ENCODE measurements around the gene RHOBTB1.

Gene RHOBTB1

GRCh38 chr10:60865198-60865783 lies 78.7 kb downstream of the RHOBTB1 start:
- WGBS (ENCODE audit: extremely low coverage, insufficient coverage, insufficient read length): no CpG with 5 or more reads among the region's 2 CpGs
- H3K9me3 ChIP-seq (ENCODE audit: insufficient read depth, low read depth, low read length): no peaks in the 10 kb centered on the region
- peaks cover 0 to 4% of the 10 kb centered on the region in 2 experiments for H3K4me1 ChIP-seq (ENCODE audit: control insufficient read depth in 1 of 2, insufficient read depth in 2 of 2, low read length in 2 of 2)

GRCh38 chr10:60863796-60864195 lies 80.2 kb downstream of the RHOBTB1 start:
- Histone ChIP-seq H2BK120ac (ENCODE audit: insufficient read depth, low read length, poor library complexity) (no peak overlapping the region), H3K79me2 (ENCODE audit: control insufficient read depth, insufficient read depth, low read length, poor library complexity) (no peaks in the 10 kb centered on the region), H2BK5ac (ENCODE audit: low read depth, low read length, poor library complexity) (no peak overlapping the region), H3K4me1 (ENCODE audit: control insufficient read depth in 1 of 2, insufficient read depth in 2 of 2, low read length in 2 of 2) (peaks cover 0 to 4% of the 10 kb centered on the region in 2 experiments), H3K18ac (ENCODE audit: low read length) (no peak overlapping the region), H2AK5ac (ENCODE audit: low read length) (no peak overlapping the region), H2AFZ (ENCODE audit: insufficient read depth, low read length, poor library complexity) (no peak overlapping the region), H3K79me1 (ENCODE audit: low read length) (no peaks in the 10 kb centered on the region), H3K9ac (ENCODE audit: low read length) (no peak overlapping the region), H3K27ac (ENCODE audit: low read depth, low read length) (no peak overlapping the region), H4K12ac (ENCODE audit: low read depth, low read length) (no peak overlapping the region), H3K4ac (ENCODE audit: low read depth, low read length) (no peak overlapping the region), H3K4me2 (ENCODE audit: low read length) (no peak overlapping the region), H3K27me3 (ENCODE audit: insufficient read depth, low read length) (no peaks in the 10 kb centered on the region), H4K91ac (ENCODE audit: low read depth, low read length) (no peak overlapping the region), H4K8ac (ENCODE audit: low read depth, low read length) (no peak overlapping the region), H3K4me3 (ENCODE audit: low read depth, low read length) (no peak overlapping the region), H3K36me3 (ENCODE audit: control insufficient read depth in 1 of 2, insufficient read depth in 2 of 2, low read length in 2 of 2) (no peaks in the 10 kb centered on the region), H3K9me3 (ENCODE audit: insufficient read depth, low read depth, low read length) (no peaks in the 10 kb centered on the region), H2BK12ac (ENCODE audit: low read length) (no peak overlapping the region), H3K23ac (ENCODE audit: low read length) (no peak overlapping the region), H3K14ac (ENCODE audit: low read length) (no peak overlapping the region)
- WGBS (ENCODE audit: extremely low coverage, insufficient coverage, insufficient read length): no CpG with 5 or more reads among the region's 5 CpGs
- DNase-seq: no peak

More at GRCh38 chr10:60865198-60865783, 78.7 kb downstream of the RHOBTB1 start:
- H4K8ac ChIP-seq (ENCODE audit: low read depth, low read length): no peak overlapping the region
- no peak overlapping the region for H2BK5ac ChIP-seq (ENCODE audit: low read depth, low read length, poor library complexity)
- H3K36me3 ChIP-seq (ENCODE audit: control insufficient read depth in 1 of 2, insufficient read depth in 2 of 2, low read length in 2 of 2): no peaks in the 10 kb centered on the region
- no peak overlapping the region for H4K12ac ChIP-seq (ENCODE audit: low read depth, low read length)
- no peaks in the 10 kb centered on the region for H3K79me2 ChIP-seq (ENCODE audit: control insufficient read depth, insufficient read depth, low read length, poor library complexity)
- H3K27me3 ChIP-seq (ENCODE audit: insufficient read depth, low read length): no peaks in the 10 kb centered on the region
- H3K14ac ChIP-seq (ENCODE audit: low read length): no peak overlapping the region
- no peak overlapping the region for H3K4ac ChIP-seq (ENCODE audit: low read depth, low read length)
- no peak overlapping the region for H2BK120ac ChIP-seq (ENCODE audit: insufficient read depth, low read length, poor library complexity)
- no peak overlapping the region for H3K4me2 ChIP-seq (ENCODE audit: low read length)
- no peak overlapping the region for H3K18ac ChIP-seq (ENCODE audit: low read length)
- no peak for DNase-seq
- no peak overlapping the region for H2AK5ac ChIP-seq (ENCODE audit: low read length)
- no peak overlapping the region for H3K4me3 ChIP-seq (ENCODE audit: low read depth, low read length)
- H4K91ac ChIP-seq (ENCODE audit: low read depth, low read length): no peak overlapping the region
- no peaks in the 10 kb centered on the region for H3K79me1 ChIP-seq (ENCODE audit: low read length)
- no peak overlapping the region for H2AFZ ChIP-seq (ENCODE audit: insufficient read depth, low read length, poor library complexity)
- H3K9ac ChIP-seq (ENCODE audit: low read length): no peak overlapping the region
- no peak overlapping the region for H3K23ac ChIP-seq (ENCODE audit: low read length)
- H3K27ac ChIP-seq (ENCODE audit: low read depth, low read length): no peak overlapping the region
- H2BK12ac ChIP-seq (ENCODE audit: low read length): no peak overlapping the region

GRCh38 chr10:60862517-60862916 lies 81.5 kb downstream of the RHOBTB1 start:
- Histone ChIP-seq H2BK120ac (ENCODE audit: insufficient read depth, low read length, poor library complexity) (no peak overlapping the region), H4K12ac (ENCODE audit: low read depth, low read length) (no peak overlapping the region), H4K8ac (ENCODE audit: low read depth, low read length) (no peak overlapping the region), H4K91ac (ENCODE audit: low read depth, low read length) (no peak overlapping the region), H3K36me3 (ENCODE audit: control insufficient read depth in 1 of 2, insufficient read depth in 2 of 2, low read length in 2 of 2) (no peaks in the 10 kb centered on the region), H3K27ac (ENCODE audit: low read depth, low read length) (no peak overlapping the region), H3K4me1 (ENCODE audit: control insufficient read depth in 1 of 2, insufficient read depth in 2 of 2, low read length in 2 of 2) (peaks cover 0 to 4% of the 10 kb centered on the region in 2 experiments), H2AFZ (ENCODE audit: insufficient read depth, low read length, poor library complexity) (no peak overlapping the region), H3K27me3 (ENCODE audit: insufficient read depth, low read length) (no peaks in the 10 kb centered on the region), H3K79me1 (ENCODE audit: low read length) (no peaks in the 10 kb centered on the region), H2BK5ac (ENCODE audit: low read depth, low read length, poor library complexity) (no peak overlapping the region), H3K18ac (ENCODE audit: low read length) (no peak overlapping the region), H3K4ac (ENCODE audit: low read depth, low read length) (no peak overlapping the region), H3K4me2 (ENCODE audit: low read length) (no peak overlapping the region), H3K4me3 (ENCODE audit: low read depth, low read length) (no peak overlapping the region), H3K9me3 (ENCODE audit: insufficient read depth, low read depth, low read length) (no peaks in the 10 kb centered on the region), H3K9ac (ENCODE audit: low read length) (no peak overlapping the region), H2BK12ac (ENCODE audit: low read length) (no peak overlapping the region), H2AK5ac (ENCODE audit: low read length) (no peak overlapping the region), H3K23ac (ENCODE audit: low read length) (no peak overlapping the region), H3K14ac (ENCODE audit: low read length) (no peak overlapping the region), H3K79me2 (ENCODE audit: control insufficient read depth, insufficient read depth, low read length, poor library complexity) (no peaks in the 10 kb centered on the region)
- DNase-seq: no peak

GRCh38 chr10:60856405-60856804 lies 87.6 kb downstream of the RHOBTB1 start:
- no CpG with 5 or more reads among the region's 2 CpGs for WGBS (ENCODE audit: extremely low coverage, insufficient coverage, insufficient read length)
- Histone ChIP-seq H3K4ac (ENCODE audit: low read depth, low read length) (no peak overlapping the region), H2AK5ac (ENCODE audit: low read length) (no peak overlapping the region), H2BK12ac (ENCODE audit: low read length) (no peak overlapping the region), H3K23ac (ENCODE audit: low read length) (no peak overlapping the region), H3K9me3 (ENCODE audit: insufficient read depth, low read depth, low read length) (no peaks in the 10 kb centered on the region), H4K8ac (ENCODE audit: low read depth, low read length) (no peak overlapping the region), H3K4me2 (ENCODE audit: low read length) (no peak overlapping the region), H3K18ac (ENCODE audit: low read length) (no peak overlapping the region), H3K36me3 (ENCODE audit: control insufficient read depth in 1 of 2, insufficient read depth in 2 of 2, low read length in 2 of 2) (no peaks in the 10 kb centered on the region), H2BK120ac (ENCODE audit: insufficient read depth, low read length, poor library complexity) (no peak overlapping the region), H3K79me2 (ENCODE audit: control insufficient read depth, insufficient read depth, low read length, poor library complexity) (no peaks in the 10 kb centered on the region), H3K79me1 (ENCODE audit: low read length) (no peaks in the 10 kb centered on the region), H3K4me3 (ENCODE audit: low read depth, low read length) (no peak overlapping the region), H3K14ac (ENCODE audit: low read length) (no peak overlapping the region), H4K91ac (ENCODE audit: low read depth, low read length) (no peak overlapping the region), H4K12ac (ENCODE audit: low read depth, low read length) (no peak overlapping the region), H3K9ac (ENCODE audit: low read length) (no peak overlapping the region), H3K27me3 (ENCODE audit: insufficient read depth, low read length) (no peaks in the 10 kb centered on the region), H2AFZ (ENCODE audit: insufficient read depth, low read length, poor library complexity) (no peak overlapping the region), H2BK5ac (ENCODE audit: low read depth, low read length, poor library complexity) (no peak overlapping the region), H3K4me1 (ENCODE audit: control insufficient read depth in 1 of 2, insufficient read depth in 2 of 2, low read length in 2 of 2) (no peaks in the 10 kb centered on the region), H3K27ac (ENCODE audit: low read depth, low read length) (no peak overlapping the region)
- no peak for DNase-seq
